GM18870 (cell line): ENCODE results near the gene PNPLA6.

ENCODE experiments used
- ATAC-seq: cut with Tn5 transposase; IDR thresholded peaks from one replicate; pipeline ENCODE4 v1.9.1; 2021; ENCODE audit warnings: moderate library complexity; ENCODE audit not compliant: unreplicated experiment

Gene PNPLA6

GRCh38 chr19:7515110-7515644 is 20.3 kb upstream of the PNPLA6 start:
- no peak for ATAC-seq

GRCh38 chr19:7515645-7516151 is 19.8 kb upstream of the PNPLA6 start, which contains the start of gene ZNF358:
Gene ZNF358, plus strand, starts transcription at chr19:7516103. Its CDS starts 3,140 bp downstream, at chr19:7519243.
- no peak for ATAC-seq

GRCh38 chr19:7516333-7516732 is 19.2 kb upstream of the PNPLA6 start:
- no peak for ATAC-seq

DNA sequence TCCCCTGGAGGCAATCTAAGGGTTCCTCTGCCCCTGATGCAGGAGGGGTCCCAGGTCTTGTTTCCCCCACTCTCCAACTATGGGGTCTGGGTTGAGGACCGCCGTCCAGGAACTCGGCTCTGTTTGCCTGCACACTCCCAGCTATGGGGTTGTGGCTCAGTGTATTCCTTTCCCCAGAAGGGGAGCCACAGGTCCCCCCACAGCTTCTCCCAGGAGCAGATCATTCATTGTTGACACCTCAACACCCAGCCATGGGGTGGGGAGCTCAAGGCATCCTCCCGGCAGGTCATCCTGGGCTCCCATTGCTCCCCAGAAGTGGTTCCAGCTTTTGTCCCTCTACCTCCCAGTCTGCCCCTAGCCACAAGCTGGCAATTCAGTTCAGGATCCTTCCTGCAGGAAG is 18.6 kb upstream of the PNPLA6 start:
- no peak for ATAC-seq

DNA sequence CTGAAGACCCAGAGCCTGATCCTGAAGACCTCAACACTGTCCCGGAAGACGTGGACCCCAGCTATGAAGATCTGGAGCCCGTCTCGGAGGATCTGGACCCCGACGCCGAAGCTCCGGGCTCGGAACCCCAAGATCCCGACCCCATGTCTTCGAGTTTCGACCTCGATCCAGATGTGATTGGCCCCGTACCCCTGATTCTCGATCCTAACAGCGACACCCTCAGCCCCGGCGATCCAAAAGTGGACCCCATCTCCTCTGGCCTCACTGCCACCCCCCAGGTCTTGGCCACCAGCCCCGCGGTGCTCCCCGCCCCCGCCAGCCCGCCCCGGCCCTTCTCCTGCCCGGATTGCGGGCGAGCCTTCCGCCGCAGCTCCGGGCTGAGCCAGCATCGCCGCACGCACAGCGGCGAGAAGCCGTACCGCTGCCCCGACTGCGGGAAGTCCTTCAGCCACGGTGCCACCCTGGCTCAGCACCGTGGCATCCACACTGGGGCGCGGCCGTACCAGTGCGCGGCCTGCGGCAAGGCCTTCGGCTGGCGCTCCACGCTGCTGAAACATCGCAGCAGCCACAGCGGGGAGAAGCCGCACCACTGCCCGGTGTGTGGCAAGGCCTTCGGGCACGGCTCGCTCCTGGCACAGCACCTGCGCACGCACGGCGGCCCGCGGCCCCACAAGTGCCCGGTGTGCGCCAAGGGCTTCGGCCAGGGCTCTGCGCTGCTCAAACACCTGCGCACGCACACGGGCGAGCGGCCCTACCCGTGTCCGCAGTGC is 16.0 kb upstream of the PNPLA6 start:
- no peak for ATAC-seq

GRCh38 chr19:7520131-7521051 is 15.1 kb upstream of the PNPLA6 start:
- ATAC-seq: no peak

DNA sequence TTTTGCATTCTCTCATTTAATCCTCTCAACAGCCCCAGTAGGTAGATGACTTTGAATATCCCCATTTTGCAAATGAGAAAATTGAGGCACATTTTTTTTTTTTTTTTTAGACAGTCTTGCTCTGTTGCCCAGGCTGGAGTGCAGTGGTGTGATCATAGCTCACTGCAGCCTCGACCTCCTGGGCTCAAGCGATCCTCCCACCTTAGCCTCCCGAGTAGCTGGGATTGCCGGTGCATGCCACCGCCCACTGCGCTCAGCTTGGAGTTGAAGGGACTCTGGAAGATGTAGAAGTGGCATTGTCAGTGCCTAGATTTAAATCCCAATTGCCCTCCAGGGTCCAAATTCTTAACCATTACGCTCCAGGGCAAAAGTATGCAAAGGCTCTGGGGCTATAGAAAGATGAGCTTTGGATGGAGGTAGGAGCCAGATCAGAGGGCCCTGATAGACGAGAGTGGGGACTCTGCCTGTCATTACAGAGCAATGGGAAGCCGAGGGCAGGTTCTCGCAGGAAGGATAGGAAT is 13.9 kb upstream of the PNPLA6 start:
- no peak for ATAC-seq

DNA sequence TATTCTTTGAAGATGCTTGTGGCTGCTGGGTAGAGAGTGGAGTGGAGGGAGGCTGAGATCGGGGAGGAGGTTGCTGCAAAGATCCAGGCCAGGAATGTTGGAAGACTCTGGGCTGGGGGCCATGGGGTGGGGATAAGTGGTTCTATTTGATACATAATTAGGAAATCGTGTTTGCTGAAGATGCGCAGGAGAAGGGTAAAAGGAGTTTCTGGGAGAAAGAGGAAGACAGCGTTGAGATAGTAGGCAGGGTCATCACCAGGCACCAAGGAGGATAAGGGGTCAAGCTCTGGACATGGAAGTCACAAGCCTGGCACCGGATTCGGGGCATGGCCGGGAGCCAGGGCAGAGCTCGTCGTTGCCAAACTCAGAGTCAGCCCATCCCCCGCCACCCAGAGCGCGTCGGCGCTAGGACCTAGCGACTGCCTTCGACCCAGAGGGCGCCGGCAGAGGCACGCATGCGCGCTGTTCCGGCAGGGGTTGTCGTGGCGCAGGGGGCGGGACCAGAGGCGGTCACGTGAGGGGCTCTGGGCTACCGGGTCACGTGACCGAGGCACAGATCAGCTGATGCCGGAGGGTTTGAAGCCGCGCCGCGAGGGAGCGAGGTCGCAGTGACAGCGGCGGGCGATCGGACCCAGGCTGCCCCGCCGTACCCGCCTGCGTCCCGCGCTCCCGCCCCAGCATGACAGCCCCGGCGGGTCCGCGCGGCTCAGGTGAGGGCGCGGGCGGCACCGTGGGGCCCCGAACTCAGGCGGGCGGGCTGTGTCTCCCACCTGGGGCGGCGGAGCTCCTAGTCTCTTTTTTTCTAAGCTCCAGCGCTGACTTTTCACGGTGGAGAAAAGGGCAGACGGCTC is 13.2 kb upstream of the PNPLA6 start, which contains the start of gene MCOLN1:
TSS of gene MCOLN1 (plus strand) at position 553 of the 851 bp plus-strand sequence. CDS start at position 680, 127 bp downstream.
- ATAC-seq: peak; percentile 62

DNA sequence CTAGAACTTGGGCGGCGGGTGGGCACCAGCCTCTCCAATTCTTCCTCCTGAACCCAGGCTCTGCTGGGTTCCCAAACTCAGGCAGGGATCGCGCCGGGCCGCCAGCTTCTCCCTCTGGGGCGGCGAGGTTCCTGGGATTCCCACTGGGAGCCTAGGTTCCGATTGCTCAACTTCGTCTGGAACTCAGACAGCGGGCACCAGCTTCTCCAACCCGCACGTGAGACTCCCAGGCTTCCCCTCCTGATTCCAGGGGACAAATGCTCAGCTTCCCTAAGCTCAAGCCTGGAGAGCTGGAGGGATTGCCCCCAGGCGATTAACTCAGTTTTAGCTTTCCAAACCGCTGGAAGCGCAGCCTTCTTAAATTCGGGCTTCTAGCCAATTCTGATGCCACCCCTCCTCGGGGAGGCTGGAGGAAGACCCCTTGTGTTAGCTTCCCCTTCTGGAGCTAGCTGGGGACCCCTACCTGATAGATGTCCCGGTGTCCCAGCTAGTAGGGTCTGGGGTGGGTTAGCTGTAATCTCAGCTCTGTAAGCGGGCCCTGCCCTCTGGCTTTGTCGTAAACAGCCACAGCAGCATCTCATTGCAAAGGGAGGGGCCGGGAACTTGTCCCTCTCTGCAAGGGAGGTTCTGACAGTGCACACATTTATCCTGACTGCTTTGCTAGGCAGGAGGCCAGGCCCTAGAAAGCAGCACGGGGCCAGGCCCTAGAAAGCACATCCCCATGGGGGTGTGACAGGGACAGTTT is 12.4 kb upstream of the PNPLA6 start:
- no peak for ATAC-seq

- ATAC-seq: no peak
These were observed 11.0 kb upstream of the PNPLA6 start for GRCh38 chr19:7524523-7524922.

DNA sequence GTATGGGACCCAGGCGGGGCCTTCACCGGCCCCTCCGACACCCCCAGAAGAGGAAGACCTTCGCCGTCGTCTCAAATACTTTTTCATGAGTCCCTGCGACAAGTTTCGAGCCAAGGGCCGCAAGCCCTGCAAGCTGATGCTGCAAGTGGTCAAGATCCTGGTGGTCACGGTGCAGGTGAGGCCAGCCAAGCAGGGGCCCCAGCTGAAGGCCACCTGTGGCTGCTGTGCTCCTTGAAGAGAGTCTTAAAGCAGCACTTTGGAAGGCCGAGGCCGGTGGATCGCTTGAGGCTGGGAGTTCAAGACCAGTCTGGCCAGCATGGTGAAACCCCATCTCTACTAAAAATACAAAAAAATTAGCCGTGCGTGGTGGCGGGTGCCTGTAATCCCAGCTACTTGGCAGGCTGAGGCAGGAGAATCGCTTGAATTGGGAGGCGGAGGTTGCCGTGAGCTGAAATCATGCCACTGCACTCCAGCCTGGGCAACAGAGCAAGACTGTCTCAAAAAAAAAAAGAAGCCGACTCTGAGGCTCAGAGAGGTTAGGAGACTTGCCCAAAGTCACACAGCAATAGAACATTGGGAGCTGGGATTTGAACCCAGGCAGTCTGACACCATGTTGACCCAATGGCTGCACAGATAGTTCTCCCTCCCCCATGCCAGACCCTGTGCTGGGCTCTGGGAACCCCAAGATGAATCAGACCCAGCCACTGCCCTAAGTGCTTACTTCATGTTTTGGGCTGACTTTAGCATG is 10.4 kb upstream of the PNPLA6 start:
- no peak for ATAC-seq

GRCh38 chr19:7526059-7526929 is 9.2 kb upstream of the PNPLA6 start:
- ATAC-seq: no peak

GRCh38 chr19:7527516-7528191 is 7.9 kb upstream of the PNPLA6 start:
- no peak for ATAC-seq

- no peak for ATAC-seq
These were observed 7.4 kb upstream of the PNPLA6 start for GRCh38 chr19:7528192-7528519.

- no peak for ATAC-seq
These were observed 6.8 kb upstream of the PNPLA6 start for GRCh38 chr19:7528522-7529245.

DNA sequence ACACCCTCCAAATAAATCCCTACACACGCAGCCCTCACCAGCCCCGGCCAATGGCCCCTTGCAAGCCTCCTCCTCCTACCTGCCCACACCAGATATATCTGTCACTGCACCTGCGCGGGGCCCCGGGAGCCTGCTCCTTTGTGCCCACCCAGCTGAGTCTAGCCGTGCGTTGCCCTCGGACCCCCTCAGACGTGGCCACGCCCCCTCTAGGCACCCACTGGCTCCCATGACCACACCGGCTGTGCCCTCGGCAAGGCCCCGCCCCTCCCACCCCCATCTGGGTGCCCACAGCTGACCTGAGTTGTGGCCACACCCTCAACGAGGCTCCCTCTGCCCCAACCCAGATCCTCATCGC is 6.3 kb upstream of the PNPLA6 start:
- ATAC-seq: no peak
